H9 (cell line): Measurements from ENCODE around the gene ADGRL3. TPM values are rescaled to one million over a fixed set of nuclear protein-coding genes. Genes with fewer than 3 reads are reported as not detected.

Source experiments
- DNase-seq: peaks from one replicate; pipeline ENCODE4 v3.0.0-alpha.2; 2017
- H2AFZ ChIP-seq: one replicate; pipeline ENCODE4 v1.6.1; 2013; ENCODE audit warnings: mild to moderate bottlenecking, low read length, control low read depth, moderate library complexity
- H2AK5ac ChIP-seq: 2 replicates; pipeline ENCODE4 v1.6.1; 2013; ENCODE audit warnings: low read length, control low read depth, mixed read lengths; ENCODE audit not compliant: insufficient read length
- H2BK120ac ChIP-seq: one replicate; pipeline ENCODE4 v1.6.1; 2013; ENCODE audit warnings: low read depth, mild to moderate bottlenecking, low read length, control low read depth, inconsistent platforms; ENCODE audit not compliant: poor library complexity, severe bottlenecking
- H2BK12ac ChIP-seq: 2 replicates; pipeline ENCODE4 v1.6.1; 2013; ENCODE audit warnings: low read length, control low read depth, mixed read lengths, low read depth; ENCODE audit not compliant: insufficient read length
- H2BK15ac ChIP-seq: 2 replicates; pipeline ENCODE4 v1.6.1; 2013; ENCODE audit warnings: low read depth, low read length, control low read depth
- H2BK20ac ChIP-seq: one replicate; pipeline ENCODE4 v1.6.1; 2013; ENCODE audit warnings: low read depth, mild to moderate bottlenecking, low read length, control low read depth, inconsistent platforms; ENCODE audit not compliant: poor library complexity, severe bottlenecking
- H2BK5ac ChIP-seq: 2 replicates; pipeline ENCODE4 v1.6.1; 2013; ENCODE audit warnings: low read length, control low read depth, mixed read lengths; ENCODE audit not compliant: insufficient read length
- H3K14ac ChIP-seq: 2 replicates; pipeline ENCODE4 v1.6.1; 2013; ENCODE audit warnings: low read length, control low read depth; ENCODE audit not compliant: insufficient read depth
- H3K18ac ChIP-seq: 2 replicates; pipeline ENCODE4 v1.6.1; 2013; ENCODE audit warnings: low read depth, mild to moderate bottlenecking, mixed read lengths, low read length, control low read depth; ENCODE audit not compliant: insufficient read length
- H3K23ac ChIP-seq: 2 replicates; pipeline ENCODE4 v1.6.1; 2013; ENCODE audit warnings: low read length, control low read depth, mixed read lengths, low read depth; ENCODE audit not compliant: insufficient read length
- H3K23me2 ChIP-seq: 2 replicates; pipeline ENCODE4 v1.6.1; 2013; ENCODE audit warnings: low read depth, mild to moderate bottlenecking, mixed read lengths, low read length, control low read depth; ENCODE audit not compliant: insufficient read length, poor library complexity, severe bottlenecking
- H3K27ac ChIP-seq: 2 replicates; pipeline ENCODE4 v1.5.1; 2013; ENCODE audit warnings: low read length, control low read depth, mixed read lengths, low read depth; ENCODE audit not compliant: insufficient read length
- H3K27me3 ChIP-seq: 2 replicates; pipeline ENCODE4 v1.6.1; 2013; ENCODE audit warnings: low read length, control low read depth, inconsistent platforms; ENCODE audit not compliant: insufficient read depth
- H3K4ac ChIP-seq: 2 replicates; pipeline ENCODE4 v1.6.1; 2013; ENCODE audit warnings: low read depth, mild to moderate bottlenecking, control low read depth, inconsistent platforms, low read length, moderate library complexity
- H3K4me1 ChIP-seq: 2 replicates; pipeline ENCODE4 v1.6.1; 2013; ENCODE audit warnings: low read length, control low read depth, inconsistent platforms; ENCODE audit not compliant: insufficient read depth
- H3K4me2 ChIP-seq: 2 replicates; pipeline ENCODE4 v1.6.1; 2013; ENCODE audit warnings: low read length, control low read depth, mixed read lengths; ENCODE audit not compliant: insufficient read length, insufficient read depth
- H3K56ac ChIP-seq: 2 replicates; pipeline ENCODE4 v1.6.1; 2013; ENCODE audit warnings: low read depth, mild to moderate bottlenecking, mixed read lengths, low read length, control low read depth; ENCODE audit not compliant: insufficient read length
- H3K79me1 ChIP-seq: 2 replicates; pipeline ENCODE4 v1.6.1; 2013; ENCODE audit warnings: low read depth, mild to moderate bottlenecking, moderate library complexity, low read length, control low read depth, inconsistent platforms; ENCODE audit not compliant: insufficient read depth, poor library complexity, severe bottlenecking
- H3K79me2 ChIP-seq: 2 replicates; pipeline ENCODE4 v1.6.1; 2013; ENCODE audit warnings: low read length, control low read depth, inconsistent platforms; ENCODE audit not compliant: insufficient read depth
- H3K9ac ChIP-seq: 2 replicates; pipeline ENCODE4 v1.6.1; 2013; ENCODE audit warnings: low read length, control low read depth, mixed read lengths; ENCODE audit not compliant: insufficient read length; ENCODE audit errors: extremely low read depth
- H3K9me3 ChIP-seq: one replicate; pipeline ENCODE4 v1.6.1; 2013; ENCODE audit warnings: low read depth, low read length, inconsistent platforms; ENCODE audit not compliant: control insufficient read depth
- H3T11ph ChIP-seq: one replicate; pipeline ENCODE4 v1.6.1; 2013; ENCODE audit warnings: mild to moderate bottlenecking, low read length, control low read depth, inconsistent platforms
- H4K20me1 ChIP-seq: one replicate; pipeline ENCODE4 v1.6.1; 2013; ENCODE audit not compliant: control insufficient read depth, insufficient read length, insufficient read depth
- H4K5ac ChIP-seq: 2 replicates; pipeline ENCODE4 v1.6.1; 2013; ENCODE audit warnings: low read depth, mild to moderate bottlenecking, mixed read lengths, low read length, control low read depth; ENCODE audit not compliant: insufficient read length
- H4K8ac ChIP-seq: replicated peaks from 2 replicates; pipeline ENCODE4 v1.6.1; 2013; ENCODE audit warnings: low read length, control low read depth, mixed read lengths, low read depth; ENCODE audit not compliant: insufficient read length
- H4K91ac ChIP-seq: 2 replicates; pipeline ENCODE4 v1.6.1; 2013; ENCODE audit warnings: low read depth, mild to moderate bottlenecking, moderate library complexity, mixed read lengths, low read length, control low read depth; ENCODE audit not compliant: insufficient read length
- H3K27ac Mint-ChIP-seq, 3 experiments: 2 replicates in 2 of 3; 3 replicates in 1 of 3; pipeline ENCODE4 v1.8.0; 2020 to 2021; ENCODE audit warnings: mixed read lengths in 3 of 3, mild to moderate bottlenecking in 1 of 3, moderate library complexity in 1 of 3
- H3K27me3 Mint-ChIP-seq: 2 replicates; pipeline ENCODE4 v1.8.0; 2021; ENCODE audit warnings: low read depth, mild to moderate bottlenecking, moderate library complexity, mixed read lengths
- H3K36me3 Mint-ChIP-seq, 3 experiments: 2 replicates in 2 of 3; 3 replicates in 1 of 3; pipeline ENCODE4 v1.8.0; 2020 to 2021; ENCODE audit warnings: low read depth in 3 of 3, mixed read lengths in 3 of 3; ENCODE audit not compliant: insufficient read depth in 1 of 3
- H3K4me1 Mint-ChIP-seq, 2 experiments: 2 replicates each; pipeline ENCODE4 v1.8.0; 2020; ENCODE audit warnings: mixed read lengths in 2 of 2
- H3K4me3 Mint-ChIP-seq, 2 experiments: 2 replicates in 1 of 2; 3 replicates in 1 of 2; pipeline ENCODE4 v1.8.0; 2020 to 2021; ENCODE audit warnings: mild to moderate bottlenecking in 2 of 2, mixed read lengths in 2 of 2, moderate library complexity in 1 of 2
- H3K9me3 Mint-ChIP-seq, 2 experiments: 2 replicates in 1 of 2; 3 replicates in 1 of 2; pipeline ENCODE4 v1.8.0; 2020; ENCODE audit warnings: mild to moderate bottlenecking in 2 of 2, mixed read lengths in 2 of 2, moderate library complexity in 1 of 2
- CTCF ChIP-seq: fragments of 200-600 bp; sonication (generic); conservative IDR thresholded peaks from 3 replicates; pipeline ENCODE4 v1.8.0; 2021; ENCODE audit warnings: antibody characterized with exemption, mild to moderate bottlenecking
- WGBS: extraction: QIAGEN DNeasy Blood & Tissue Kit; methylation state at CpG from one replicate; pipeline ENCODE4 v1.1.7; 2013; ENCODE audit warnings: missing lambda C conversion rate, low lambda C conversion rate, mixed read lengths; ENCODE audit not compliant: insufficient read length; ENCODE audit errors: extremely low coverage; 5-methylcytosine and 5-hydroxymethylcytosine counted together
- total RNA-seq: library from RNA; stranded (reverse); gene quantifications from 2 replicates; pipeline ENCODE4 v1.2.1, GENCODE V29; 2021

ADGRL3 gene
- total RNA-seq, 1 experiment from 2014 or later = 5.9 TPM

DNA sequence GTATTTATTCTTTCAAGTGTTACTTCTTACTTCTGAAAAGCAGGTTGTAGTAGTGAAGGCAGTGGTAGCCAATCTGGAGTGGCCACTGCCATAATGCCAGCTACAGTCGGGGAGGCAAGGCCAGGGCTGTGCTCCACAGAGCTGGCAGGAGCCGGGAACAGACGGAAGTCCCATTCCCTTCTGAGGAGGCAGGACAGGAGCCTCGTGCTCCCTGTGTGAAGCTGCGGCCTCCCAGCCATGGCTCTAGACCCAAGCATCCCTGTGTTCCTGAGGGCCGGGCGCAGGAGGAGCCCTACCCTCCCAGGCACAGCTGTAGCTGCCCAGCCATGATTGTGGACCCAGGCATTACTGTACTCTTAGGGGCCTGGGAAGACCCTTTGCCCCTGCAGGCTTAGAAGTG lies 461.8 kb downstream of the ADGRL3 start:
- H3K36me3 Mint-ChIP-seq = peaks cover 7 to 16% (median 9%) of the 10 kb centered on the region in 3 experiments
- no peak for TF ChIP-seq CTCF
- H3K27me3 Mint-ChIP-seq = no peaks in the 10 kb centered on the region
- H3K27ac ChIP-seq = no peak overlapping the region
- H4K5ac ChIP-seq = no peak overlapping the region
- no peak overlapping the region for H3K56ac ChIP-seq
- no peak overlapping the region for H2BK5ac ChIP-seq
- no peak overlapping the region for H2AK5ac ChIP-seq
- no peak overlapping the region for H3K4ac ChIP-seq
- H3K9ac ChIP-seq = no peak overlapping the region
- no peak overlapping the region for H2BK120ac ChIP-seq
- H3K79me1 ChIP-seq = no peaks in the 10 kb centered on the region
- H3K79me2 ChIP-seq = no peaks in the 10 kb centered on the region
- H4K91ac ChIP-seq = no peak overlapping the region
- peaks cover 5 to 6% of the 10 kb centered on the region in 2 experiments; a peak in 4 of 5 replicates for H3K9me3 Mint-ChIP-seq
- no peak overlapping the region for H3K23ac ChIP-seq
- H3K27ac Mint-ChIP-seq = no peak overlapping the region
- no peak overlapping the region for H2BK12ac ChIP-seq
- no peaks in the 10 kb centered on the region for H3K23me2 ChIP-seq
- H2AFZ ChIP-seq = no peak overlapping the region
- H3K27me3 ChIP-seq = no peaks in the 10 kb centered on the region
- no peak overlapping the region for H3K18ac ChIP-seq
- no peak overlapping the region for H2BK20ac ChIP-seq
- H3T11ph ChIP-seq = no peak overlapping the region
- WGBS = no CpG with 5 or more reads among the region's 7 CpGs
- H3K4me3 Mint-ChIP-seq = no peak overlapping the region
- H4K8ac ChIP-seq = no peak overlapping the region
- H2BK15ac ChIP-seq = no peak overlapping the region
- no peaks in the 10 kb centered on the region for H4K20me1 ChIP-seq
- no peaks in the 10 kb centered on the region for H3K4me1 ChIP-seq
- no peak overlapping the region for H3K14ac ChIP-seq
- peaks cover 10% of the 10 kb centered on the region for H3K9me3 ChIP-seq
- peaks cover 0 to 10% of the 10 kb centered on the region in 2 experiments; a peak in 2 of 4 replicates for H3K4me1 Mint-ChIP-seq
- H3K4me2 ChIP-seq = no peak overlapping the region
- DNase-seq = no peak
